Erythroblast (primary cell): ENCODE data around the gene C4orf36.

ENCODE experiments used
- DNase-seq, 2 experiments: peaks; one replicate each; lab custom pipeline; 2025; lab: John Stamatoyannopoulos, UW
- GATA1 ChIP-seq: IDR thresholded peaks from 2 replicates; pipeline ENCODE4 v1.6.1; 2011; ENCODE audit warnings: low read depth, mild to moderate bottlenecking, control low read depth, low read length, moderate library complexity
- POLR2A ChIP-seq: IDR thresholded peaks from 2 replicates; pipeline ENCODE4 v1.6.1; 2011; ENCODE audit warnings: mild to moderate bottlenecking, low read length

The C4orf36 gene

DNA sequence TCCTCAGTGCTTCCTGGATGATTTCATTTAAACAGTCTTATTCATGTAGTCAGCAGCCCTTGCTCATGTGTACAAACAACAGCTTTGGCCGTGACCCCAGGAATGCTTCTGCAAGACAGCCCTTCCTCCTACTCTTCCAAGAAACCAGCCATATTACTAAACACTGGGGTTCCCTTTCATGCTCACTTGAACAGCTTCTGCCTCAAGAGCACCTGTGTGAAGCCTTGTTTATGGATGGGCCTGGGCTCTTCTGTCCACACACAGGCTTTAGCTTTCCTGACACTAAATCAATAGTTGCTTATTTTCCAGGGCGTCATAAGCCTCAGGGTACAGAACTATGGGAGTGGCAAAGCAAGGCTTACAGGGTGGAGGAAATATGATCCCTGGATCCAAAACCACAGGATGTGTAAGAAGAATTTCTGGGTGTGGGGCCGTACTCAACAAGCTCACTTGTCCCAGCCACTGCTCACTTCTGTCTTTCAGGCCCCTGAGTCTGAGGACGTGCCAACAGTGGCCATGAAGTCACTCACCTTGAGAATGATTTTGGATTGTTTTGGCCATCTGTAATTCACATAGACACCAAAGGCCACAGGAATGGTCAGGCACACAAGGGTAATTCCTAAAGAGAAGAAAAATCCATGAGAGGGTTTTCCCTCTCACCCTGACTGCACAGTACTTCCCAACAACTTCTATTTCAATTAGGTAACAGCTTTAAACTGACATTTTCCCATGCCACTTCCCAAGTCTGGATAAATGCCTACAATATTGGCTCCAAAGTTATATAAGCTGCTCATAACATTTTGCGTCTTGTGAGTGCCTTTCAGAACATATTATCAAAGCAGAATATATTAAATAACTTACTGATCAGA lies 60.7 kb downstream of the C4orf36 start:
- TF ChIP-seq POLR2A (no peak), GATA1 (no peak)
- no peak for DNase-seq
